ENCODE results near the gene MPRIP.

DNA sequence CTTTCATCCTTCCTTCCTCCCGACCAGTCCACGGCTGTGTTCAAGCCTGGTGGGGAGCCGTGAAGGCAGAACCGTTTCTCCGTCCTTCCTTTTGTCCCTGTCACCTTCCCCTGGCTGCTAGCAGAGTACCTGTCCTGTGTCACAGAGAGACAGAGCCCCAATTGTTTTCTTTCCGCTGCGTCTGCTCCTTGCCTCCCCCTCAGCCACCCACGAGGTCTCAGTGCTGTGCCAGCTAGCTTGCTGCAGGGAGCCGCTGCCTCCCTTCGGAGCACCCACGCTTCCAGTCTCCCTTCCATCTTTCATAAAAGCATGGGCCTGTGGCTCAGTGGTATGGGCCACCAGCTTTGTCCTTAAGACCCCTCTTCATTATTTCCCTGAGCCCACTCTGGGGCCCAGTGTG lies 62.2 kb downstream of the MPRIP start:
- no peak for TF ChIP-seq POLR2A (IDR thresholded peaks at IDR 0.05)
- no peak for TF ChIP-seq CTCF (IDR thresholded peaks at IDR 0.05 in 8 of 11, conservative IDR thresholded peaks at IDR 0.05 in 3 of 11)
